DMS79 (cell line): ENCODE results near the gene DUSP5.

Experiments used
- DNase-seq: peaks from one replicate; lab custom pipeline; 2025; lab: John Stamatoyannopoulos, UW

Gene DUSP5

GRCh38 chr10:110500515-110500905, 2.8 kb downstream of the DUSP5 start:
- DNase-seq: no peak

GRCh38 chr10:110501142-110501937, 3.6 kb downstream of the DUSP5 start:
- DNase-seq: no peak

DNA sequence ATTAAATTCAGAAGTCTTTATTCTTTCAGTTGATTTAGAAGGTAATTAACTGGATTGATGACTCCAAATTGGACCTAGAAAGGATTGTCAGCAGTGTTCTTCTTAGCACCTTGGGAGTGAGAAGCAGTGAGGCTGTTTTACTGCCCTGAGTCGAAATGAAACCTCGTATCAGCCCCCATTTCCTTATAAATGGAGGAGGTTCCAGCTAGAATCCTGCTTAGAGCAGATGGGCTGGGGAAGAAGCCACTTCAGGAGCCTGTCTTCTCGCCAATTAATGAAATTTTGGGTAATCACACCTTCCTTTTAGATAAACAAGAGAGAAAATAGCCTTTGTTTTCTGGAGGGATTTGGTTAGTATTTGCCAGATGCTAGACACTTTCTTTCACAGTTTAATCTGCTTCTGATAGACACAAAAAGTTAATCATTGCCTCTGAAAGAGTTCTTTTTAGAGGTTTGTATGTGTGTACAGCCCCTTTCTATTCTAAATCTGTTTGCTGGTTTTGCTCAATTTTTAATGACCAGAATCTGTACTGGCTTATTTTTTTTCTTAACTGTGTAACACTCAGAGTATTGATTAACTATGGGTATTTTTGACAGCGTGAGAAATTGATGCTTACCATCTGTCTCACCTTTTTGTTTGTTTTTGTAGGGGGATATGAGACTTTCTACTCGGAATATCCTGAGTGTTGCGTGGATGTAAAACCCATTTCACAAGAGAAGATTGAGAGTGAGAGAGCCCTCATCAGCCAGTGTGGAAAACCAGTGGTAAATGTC, 4.6 kb downstream of the DUSP5 start:
- no peak for DNase-seq

GRCh38 chr10:110502851-110503301, 5.2 kb downstream of the DUSP5 start:
- no peak for DNase-seq

- no peak for DNase-seq
Measured at GRCh38 chr10:110503528-110504110, 5.9 kb downstream of the DUSP5 start.

GRCh38 chr10:110504111-110504735, 6.5 kb downstream of the DUSP5 start:
- no peak for DNase-seq

GRCh38 chr10:110505130-110505770, 7.5 kb downstream of the DUSP5 start:
- DNase-seq: no peak

DNA sequence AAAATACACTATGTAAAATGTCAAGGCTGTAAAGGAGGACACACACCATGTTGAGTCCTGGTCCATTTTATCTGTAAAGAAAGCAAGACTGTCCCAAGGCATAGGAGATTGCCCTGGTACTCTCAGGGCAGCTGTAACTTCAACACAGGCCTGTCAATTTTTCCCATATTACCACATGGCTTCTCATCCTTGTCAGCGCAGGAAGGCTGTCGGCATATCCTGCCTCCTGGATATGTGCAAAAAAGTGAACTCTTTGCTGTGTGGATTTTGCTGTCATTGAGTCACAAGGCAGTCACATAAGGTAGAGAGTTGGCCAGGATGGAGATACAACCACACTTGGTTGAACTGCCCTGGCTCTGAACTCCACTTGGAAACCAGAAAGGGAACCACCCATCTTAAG, 8.7 kb downstream of the DUSP5 start:
- no peak for DNase-seq

DNA sequence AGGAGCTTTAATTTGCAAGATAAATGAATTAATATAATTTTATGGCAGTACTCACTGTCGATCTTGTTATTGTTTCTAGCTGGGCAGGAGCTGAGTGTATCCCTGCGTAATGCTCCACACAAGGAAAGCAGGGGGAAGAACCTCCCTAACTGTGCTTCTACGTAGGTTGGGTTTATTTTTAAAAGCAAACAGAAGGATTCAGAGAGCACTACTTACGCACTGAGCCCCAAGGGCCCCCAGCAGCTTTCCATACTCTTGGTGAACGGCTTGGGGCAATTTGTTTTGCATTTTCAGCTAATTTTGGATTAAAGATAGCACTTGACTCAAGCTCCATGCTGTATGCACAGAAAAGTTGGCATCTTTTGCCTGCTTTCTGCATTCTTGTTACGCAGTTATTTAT, 9.6 kb downstream of the DUSP5 start:
- DNase-seq: no peak

- no peak for DNase-seq
Measured at GRCh38 chr10:110508159-110508788, 10.6 kb downstream of the DUSP5 start.

- DNase-seq: no peak
Measured at GRCh38 chr10:110508806-110509544, 11.3 kb downstream of the DUSP5 start.

DNA sequence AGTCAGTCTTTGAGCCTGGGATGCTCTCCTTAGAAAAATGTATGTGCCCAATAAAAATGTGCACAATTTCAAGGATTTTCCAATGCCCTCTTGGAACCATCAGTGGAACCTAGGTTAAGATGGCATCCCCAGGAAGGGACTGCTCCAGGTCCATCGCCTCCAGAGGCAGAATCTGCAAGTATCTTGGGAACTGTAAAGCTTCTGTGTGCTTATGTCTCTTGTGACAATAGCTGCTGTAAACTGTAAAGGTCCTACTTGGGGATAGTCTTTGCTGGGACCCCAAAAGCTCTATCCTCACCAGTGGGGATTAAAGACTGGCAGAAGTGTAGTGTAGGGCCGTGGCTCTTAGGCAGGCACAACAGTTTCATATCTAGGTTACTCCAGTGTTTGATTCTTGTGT, 11.9 kb downstream of the DUSP5 start:
- DNase-seq: no peak

GRCh38 chr10:110510086-110510485, 12.4 kb downstream of the DUSP5 start:
- no peak for DNase-seq

DNA sequence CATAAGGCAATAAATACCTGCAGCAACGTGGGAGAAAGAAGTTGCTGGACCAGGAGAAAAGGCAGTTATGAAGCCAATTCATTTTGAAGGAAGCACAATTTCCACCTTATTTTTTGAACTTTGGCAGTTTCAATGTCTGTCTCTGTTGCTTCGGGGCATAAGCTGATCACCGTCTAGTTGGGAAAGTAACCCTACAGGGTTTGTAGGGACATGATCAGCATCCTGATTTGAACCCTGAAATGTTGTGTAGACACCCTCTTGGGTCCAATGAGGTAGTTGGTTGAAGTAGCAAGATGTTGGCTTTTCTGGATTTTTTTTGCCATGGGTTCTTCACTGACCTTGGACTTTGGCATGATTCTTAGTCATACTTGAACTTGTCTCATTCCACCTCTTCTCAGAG, 13.0 kb downstream of the DUSP5 start:
- no peak for DNase-seq

GRCh38 chr10:110511734-110512449, 14.2 kb downstream of the DUSP5 start:
- no peak for DNase-seq

GRCh38 chr10:110512461-110513187, 14.9 kb downstream of the DUSP5 start:
- DNase-seq: no peak

DNA sequence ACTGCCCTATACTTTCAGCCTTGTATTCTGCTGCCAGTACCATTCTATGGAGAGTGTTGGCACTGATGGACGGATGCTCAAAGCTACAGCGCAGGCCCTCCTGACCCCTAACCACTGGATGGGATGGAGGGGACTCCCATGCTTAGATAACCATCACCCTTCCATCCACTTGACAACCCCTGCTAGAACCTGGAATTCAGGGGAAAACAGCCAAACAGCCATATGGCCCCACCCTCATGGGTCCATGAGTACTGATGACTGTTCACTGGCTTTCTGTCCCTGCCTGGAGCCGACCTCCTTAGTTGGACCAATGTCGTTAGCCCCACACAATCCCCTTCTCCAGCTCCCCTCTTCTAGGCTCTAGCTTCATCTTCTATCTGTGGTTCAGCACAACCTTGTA, 16.2 kb downstream of the DUSP5 start:
- no peak for DNase-seq

DNA sequence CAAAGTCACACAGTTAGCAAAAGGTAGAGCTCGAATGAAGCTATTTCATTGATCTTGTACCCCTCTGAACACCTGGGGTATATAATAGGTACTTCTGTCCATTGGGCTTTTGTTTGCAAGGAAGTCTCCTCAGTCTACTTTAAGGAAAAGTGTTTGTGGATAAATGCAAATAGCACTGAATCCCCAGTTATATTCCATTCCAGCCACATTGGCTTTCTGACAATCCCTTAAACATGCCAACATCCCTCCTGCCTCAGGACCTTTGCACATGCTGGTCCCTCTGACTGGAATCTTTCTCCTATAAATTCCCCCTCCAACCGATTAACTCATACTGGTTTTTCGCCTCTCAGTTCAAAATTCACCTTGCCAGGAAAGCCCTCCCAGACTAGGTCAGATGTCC, 17.1 kb downstream of the DUSP5 start:
- DNase-seq: no peak

DNA sequence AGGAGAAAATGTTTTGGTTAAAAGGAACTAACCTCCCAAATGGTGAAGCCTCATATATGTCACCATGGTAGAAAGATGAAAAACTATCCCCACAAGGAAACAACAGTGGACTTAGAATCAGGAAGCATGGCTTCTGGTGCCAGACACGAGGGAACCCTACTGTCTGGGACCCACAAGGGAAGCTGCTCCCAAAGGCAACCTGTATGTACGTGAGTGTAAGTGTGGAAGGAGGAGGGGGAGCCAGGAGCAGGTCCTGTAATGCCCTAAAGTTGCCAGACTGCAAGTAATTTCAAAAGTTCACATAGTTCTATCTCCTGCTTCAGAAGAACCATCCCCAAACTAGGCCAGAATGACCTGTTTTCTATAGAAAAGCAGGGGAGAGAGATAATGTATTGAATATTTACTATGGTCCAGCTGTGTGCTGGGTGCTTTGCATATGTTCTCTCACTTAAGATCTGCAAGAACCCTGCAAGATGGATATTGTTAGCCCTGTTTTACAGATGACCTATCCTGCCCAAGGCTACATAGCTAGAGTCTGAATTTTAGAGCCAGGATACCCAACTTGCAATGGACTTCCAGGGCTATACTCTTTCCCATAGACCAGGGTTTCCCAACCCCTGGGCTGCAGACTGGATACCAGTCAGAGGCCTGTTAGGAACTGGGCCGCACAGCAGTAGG, 19.2 kb downstream of the DUSP5 start:
- no peak for DNase-seq
